ENCODE data around the gene SCN4A.

DNA sequence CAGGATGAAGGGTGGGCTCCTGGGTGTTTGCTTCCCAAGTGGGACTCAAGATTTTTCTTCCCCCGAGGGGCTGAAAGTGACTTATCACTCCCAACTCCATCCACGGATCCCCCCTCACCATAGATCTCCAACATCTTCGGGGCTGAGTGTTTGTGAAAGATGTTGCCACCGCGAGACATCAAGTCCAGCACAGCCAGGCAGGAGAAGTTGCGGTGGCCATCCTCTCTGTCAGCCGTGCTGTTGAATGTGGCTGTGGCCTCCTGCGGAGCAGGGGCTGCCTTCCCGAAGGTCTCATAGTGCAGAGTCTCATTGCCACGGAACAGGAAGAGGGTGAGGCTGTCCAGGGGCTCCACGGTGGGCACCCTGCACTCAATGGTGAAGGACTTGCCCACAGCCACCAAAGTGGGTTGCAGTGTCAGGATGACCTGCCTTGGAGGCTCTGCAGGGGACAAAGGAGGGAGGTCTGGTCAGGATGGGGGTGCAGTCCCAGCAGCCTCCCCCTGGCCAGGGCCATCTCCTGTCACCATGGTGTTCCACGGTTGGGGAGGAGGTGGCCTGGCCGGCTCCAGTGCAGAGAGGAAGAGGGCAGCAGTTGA, 30.9 kb upstream of the SCN4A start:
- TF ChIP-seq, protein P1, sequence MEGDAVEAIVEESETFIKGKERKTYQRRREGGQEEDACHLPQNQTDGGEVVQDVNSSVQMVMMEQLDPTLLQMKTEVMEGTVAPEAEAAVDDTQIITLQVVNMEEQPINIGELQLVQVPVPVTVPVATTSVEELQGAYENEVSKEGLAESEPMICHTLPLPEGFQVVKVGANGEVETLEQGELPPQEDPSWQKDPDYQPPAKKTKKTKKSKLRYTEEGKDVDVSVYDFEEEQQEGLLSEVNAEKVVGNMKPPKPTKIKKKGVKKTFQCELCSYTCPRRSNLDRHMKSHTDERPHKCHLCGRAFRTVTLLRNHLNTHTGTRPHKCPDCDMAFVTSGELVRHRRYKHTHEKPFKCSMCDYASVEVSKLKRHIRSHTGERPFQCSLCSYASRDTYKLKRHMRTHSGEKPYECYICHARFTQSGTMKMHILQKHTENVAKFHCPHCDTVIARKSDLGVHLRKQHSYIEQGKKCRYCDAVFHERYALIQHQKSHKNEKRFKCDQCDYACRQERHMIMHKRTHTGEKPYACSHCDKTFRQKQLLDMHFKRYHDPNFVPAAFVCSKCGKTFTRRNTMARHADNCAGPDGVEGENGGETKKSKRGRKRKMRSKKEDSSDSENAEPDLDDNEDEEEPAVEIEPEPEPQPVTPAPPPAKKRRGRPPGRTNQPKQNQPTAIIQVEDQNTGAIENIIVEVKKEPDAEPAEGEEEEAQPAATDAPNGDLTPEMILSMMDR (IDR thresholded peaks at IDR 0.05) = no peak
- TF ChIP-seq POLR2A (IDR thresholded peaks at IDR 0.05) (no peak), POLR2AphosphoS5 (IDR thresholded peaks at IDR 0.05) (no peak)

All from breast epithelium (tissue), 3 donors.